Smooth muscle cell (in vitro differentiated cells): ENCODE data around the gene COG4. TPM values are rescaled to one million over a fixed set of nuclear protein-coding genes. Genes with fewer than 3 reads are reported as not detected.

Experiments
- DNase-seq: peaks from one replicate; lab custom pipeline; 2025; ENCODE audit not compliant: unreplicated experiment; lab: John Stamatoyannopoulos, UW
- H2AFZ ChIP-seq: fragments of 200-600 bp; sonication (generic); 2 replicates; pipeline ENCODE4 v1.6.0; 2016; ENCODE audit warnings: antibody characterized with exemption, low read depth, mild to moderate bottlenecking
- H3F3A ChIP-seq: fragments of 200-600 bp; sonication (generic); 2 replicates; pipeline ENCODE4 v1.6.0; 2017; ENCODE audit warnings: antibody characterized with exemption, low read depth
- H3K27ac ChIP-seq: fragments of 200-600 bp; sonication (generic); 2 replicates; pipeline ENCODE4 v1.5.1; 2016; ENCODE audit warnings: low read depth, mild to moderate bottlenecking
- H3K27me3 ChIP-seq: fragments of 200-600 bp; sonication (generic); 2 replicates; pipeline ENCODE4 v1.6.1; 2016; ENCODE audit warnings: low read depth, mild to moderate bottlenecking
- H3K36me3 ChIP-seq: fragments of 200-600 bp; sonication (generic); 2 replicates; pipeline ENCODE4 v1.5.1; 2016; ENCODE audit warnings: low read depth
- H3K4me1 ChIP-seq: fragments of 200-600 bp; sonication (generic); 2 replicates; pipeline ENCODE4 v1.5.1; 2016; ENCODE audit warnings: low read depth
- H3K4me2 ChIP-seq: fragments of 200-600 bp; sonication (generic); 2 replicates; pipeline ENCODE4 v1.6.0; 2016; ENCODE audit warnings: mild to moderate bottlenecking
- H3K4me3 ChIP-seq: fragments of 200-600 bp; sonication (generic); 2 replicates; pipeline ENCODE4 v1.5.1; 2016; ENCODE audit warnings: mild to moderate bottlenecking
- H3K79me2 ChIP-seq: fragments of 200-600 bp; sonication (generic); 2 replicates; pipeline ENCODE4 v1.6.0; 2016; ENCODE audit warnings: low read depth, mild to moderate bottlenecking
- H3K9ac ChIP-seq: fragments of 200-600 bp; sonication (generic); 2 replicates; pipeline ENCODE4 v1.6.0; 2016; ENCODE audit warnings: low read depth
- H3K9me3 ChIP-seq: fragments of 200-600 bp; sonication (generic); replicated peaks from 2 replicates; pipeline ENCODE4 v1.5.1; 2016; ENCODE audit warnings: low read depth
- H4K20me1 ChIP-seq: fragments of 200-600 bp; sonication (generic); 2 replicates; pipeline ENCODE4 v1.6.0; 2016; ENCODE audit warnings: low read depth
- WGBS: methylation state at CpG from one replicate; pipeline ENCODE4 v1.1.7; 2016; ENCODE audit warnings: low lambda C conversion rate; 5-methylcytosine and 5-hydroxymethylcytosine counted together
- polyA plus RNA-seq: library from polyadenylated mRNA; unstranded; fragments of >200 nt; fragmentation: Nextera tagmentation; extraction: Ambion mirVana; gene quantifications from 2 replicates; pipeline ENCODE4 v1.2.1, GENCODE V29; 2016
- total RNA-seq: library from RNA; depleted of rRNA; stranded (reverse); fragments of >200 nt; gene quantifications from 2 replicates; pipeline ENCODE4 v1.2.3, GENCODE V29; 2014
- TF ChIP-seq, protein P1 (sequence below): fragments of 200-600 bp; sonication (generic); IDR thresholded peaks from 2 replicates; pipeline ENCODE4 v1.5.1; 2017; ENCODE audit warnings: borderline replicate concordance, mild to moderate bottlenecking, antibody characterized with exemption; ENCODE audit not compliant: insufficient read depth, poor library complexity, severe bottlenecking

COG4 gene
- total and polyA plus RNA-seq, 2 experiments from 2014 or later, result 49.4 to 61.9 TPM

DNA sequence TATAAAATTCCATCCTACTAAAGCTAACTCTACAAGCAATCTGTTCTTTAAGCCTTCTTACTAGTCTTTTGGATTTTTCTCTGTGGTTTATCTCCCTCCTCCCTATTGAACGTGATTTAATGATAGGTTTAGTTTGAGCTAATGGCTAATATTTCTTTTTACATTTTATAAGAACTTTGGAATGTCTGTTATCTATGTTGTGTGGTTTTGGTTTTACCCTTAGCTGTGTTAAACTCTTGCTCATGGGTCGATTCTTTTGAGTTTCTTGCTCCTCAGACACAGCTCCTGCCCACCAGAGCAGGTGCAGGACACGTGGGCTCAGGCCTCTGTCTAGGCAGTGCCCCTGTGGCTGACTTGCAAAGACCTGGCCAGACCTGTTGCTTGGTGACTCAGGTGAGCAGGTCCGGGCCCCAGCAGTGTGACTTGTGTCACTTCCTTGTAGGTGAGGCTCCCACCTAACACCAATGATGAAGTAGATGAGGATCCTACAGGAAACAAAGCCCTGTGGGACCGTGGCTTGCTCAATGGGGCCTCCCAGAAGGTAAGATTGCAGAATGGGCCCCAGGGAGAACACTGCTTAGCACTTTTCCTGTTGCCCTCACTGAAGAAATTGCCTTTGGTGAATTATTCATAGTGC lies 45.4 kb upstream of the COG4 start:
- 59% methylated on average over 5 of the region's 5 CpGs for WGBS
- Histone ChIP-seq H3F3A (peaks cover 22% of the 10 kb centered on the region), H3K9ac (no peak overlapping the region), H3K4me1 (peaks cover 5% of the 10 kb centered on the region), H4K20me1 (peaks cover 85% of the 10 kb centered on the region), H3K79me2 (peaks cover 5% of the 10 kb centered on the region), H3K4me3 (no peak overlapping the region), H3K27me3 (no peaks in the 10 kb centered on the region), H3K4me2 (no peak overlapping the region), H3K36me3 (peaks cover 34% of the 10 kb centered on the region), H3K27ac (peak overlapping the region; percentile 47), H2AFZ (no peak overlapping the region), H3K9me3 (no peaks in the 10 kb centered on the region)
- DNase-seq, result no peak
- TF ChIP-seq, protein P1, sequence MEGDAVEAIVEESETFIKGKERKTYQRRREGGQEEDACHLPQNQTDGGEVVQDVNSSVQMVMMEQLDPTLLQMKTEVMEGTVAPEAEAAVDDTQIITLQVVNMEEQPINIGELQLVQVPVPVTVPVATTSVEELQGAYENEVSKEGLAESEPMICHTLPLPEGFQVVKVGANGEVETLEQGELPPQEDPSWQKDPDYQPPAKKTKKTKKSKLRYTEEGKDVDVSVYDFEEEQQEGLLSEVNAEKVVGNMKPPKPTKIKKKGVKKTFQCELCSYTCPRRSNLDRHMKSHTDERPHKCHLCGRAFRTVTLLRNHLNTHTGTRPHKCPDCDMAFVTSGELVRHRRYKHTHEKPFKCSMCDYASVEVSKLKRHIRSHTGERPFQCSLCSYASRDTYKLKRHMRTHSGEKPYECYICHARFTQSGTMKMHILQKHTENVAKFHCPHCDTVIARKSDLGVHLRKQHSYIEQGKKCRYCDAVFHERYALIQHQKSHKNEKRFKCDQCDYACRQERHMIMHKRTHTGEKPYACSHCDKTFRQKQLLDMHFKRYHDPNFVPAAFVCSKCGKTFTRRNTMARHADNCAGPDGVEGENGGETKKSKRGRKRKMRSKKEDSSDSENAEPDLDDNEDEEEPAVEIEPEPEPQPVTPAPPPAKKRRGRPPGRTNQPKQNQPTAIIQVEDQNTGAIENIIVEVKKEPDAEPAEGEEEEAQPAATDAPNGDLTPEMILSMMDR, result no peak

GRCh38 chr16:70565053-70565452 lies 41.7 kb upstream of the COG4 start:
- H4K20me1 ChIP-seq, result peaks cover 75% of the 10 kb centered on the region
- no peaks in the 10 kb centered on the region for H3K27me3 ChIP-seq
- no peak overlapping the region for H2AFZ ChIP-seq
- H3K36me3 ChIP-seq, result peaks cover 41% of the 10 kb centered on the region
- no peaks in the 10 kb centered on the region for H3K4me1 ChIP-seq
- H3K27ac ChIP-seq, result no peak overlapping the region
- H3F3A ChIP-seq, result peaks cover 9% of the 10 kb centered on the region
- H3K4me2 ChIP-seq, result no peak overlapping the region
- TF ChIP-seq, protein P1, result no peak
- H3K79me2 ChIP-seq, result peaks cover 8% of the 10 kb centered on the region
- no peak overlapping the region for H3K9ac ChIP-seq
- WGBS, result 94% methylated on average over 4 of the region's 4 CpGs
- no peaks in the 10 kb centered on the region for H3K9me3 ChIP-seq
- DNase-seq, result no peak
- H3K4me3 ChIP-seq, result no peak overlapping the region

DNA sequence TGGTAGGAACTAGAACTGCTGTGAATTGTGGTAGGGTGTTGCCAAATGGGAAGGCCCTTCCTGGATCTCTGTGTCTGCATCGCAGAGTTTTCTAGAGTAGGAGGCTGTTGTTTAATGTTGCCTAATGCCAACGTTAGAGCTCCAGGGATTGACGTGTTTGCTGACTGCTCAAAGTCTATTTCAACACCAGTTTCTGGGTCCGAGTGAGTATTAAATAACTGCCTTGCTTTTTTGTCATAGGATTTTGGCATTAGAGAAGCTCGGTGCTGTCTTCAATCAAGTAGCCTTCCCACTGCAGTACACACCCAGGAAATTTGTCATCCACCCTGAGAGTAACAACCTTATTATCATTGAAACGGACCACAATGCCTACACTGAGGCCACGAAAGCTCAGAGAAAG lies 40.3 kb upstream of the COG4 start:
- no peak overlapping the region for H2AFZ ChIP-seq
- no peaks in the 10 kb centered on the region for H3K27me3 ChIP-seq
- TF ChIP-seq, protein P1, result no peak
- WGBS, result 74% methylated on average over 7 of the region's 7 CpGs
- no peak overlapping the region for H3K9ac ChIP-seq
- H3K4me1 ChIP-seq, result no peaks in the 10 kb centered on the region
- no peak overlapping the region for H3K4me2 ChIP-seq
- H3K36me3 ChIP-seq, result peaks cover 41% of the 10 kb centered on the region
- H3K9me3 ChIP-seq, result no peaks in the 10 kb centered on the region
- no peak overlapping the region for H3K4me3 ChIP-seq
- H3K79me2 ChIP-seq, result peaks cover 9% of the 10 kb centered on the region
- no peak for DNase-seq
- H3F3A ChIP-seq, result no peaks in the 10 kb centered on the region
- H4K20me1 ChIP-seq, result peaks cover 70% of the 10 kb centered on the region
- no peak overlapping the region for H3K27ac ChIP-seq

DNA sequence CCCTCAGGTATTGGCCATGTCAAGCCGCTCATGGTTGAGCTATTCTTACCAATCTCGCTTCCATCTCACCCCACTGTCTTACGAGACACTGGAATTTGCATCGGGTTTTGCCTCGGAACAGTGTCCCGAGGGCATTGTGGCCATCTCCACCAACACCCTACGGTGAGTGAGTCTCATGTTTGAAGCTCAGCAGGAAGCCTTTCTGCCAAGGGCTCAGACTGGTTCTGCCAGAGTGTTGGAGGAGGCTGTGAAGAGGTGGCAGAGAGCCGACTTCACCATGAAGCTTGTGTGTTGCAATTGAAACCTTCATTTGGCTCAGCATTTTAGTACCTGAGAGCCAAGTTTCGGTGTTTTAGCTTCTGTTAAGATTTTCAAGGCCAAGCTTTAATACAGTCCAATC lies 38.3 kb upstream of the COG4 start:
- H4K20me1 ChIP-seq, result peaks cover 72% of the 10 kb centered on the region
- no peak overlapping the region for H3K4me3 ChIP-seq
- no peak overlapping the region for H2AFZ ChIP-seq
- TF ChIP-seq, protein P1, result no peak
- H3K9me3 ChIP-seq, result no peaks in the 10 kb centered on the region
- no peak overlapping the region for H3K9ac ChIP-seq
- H3K4me1 ChIP-seq, result no peaks in the 10 kb centered on the region
- H3K27ac ChIP-seq, result no peak overlapping the region
- no peaks in the 10 kb centered on the region for H3K27me3 ChIP-seq
- peaks cover 3% of the 10 kb centered on the region for H3F3A ChIP-seq
- H3K36me3 ChIP-seq, result peaks cover 57% of the 10 kb centered on the region
- no peak overlapping the region for H3K4me2 ChIP-seq
- DNase-seq, result no peak
- 95% methylated on average over 9 of the region's 9 CpGs for WGBS
- H3K79me2 ChIP-seq, result peaks cover 27% of the 10 kb centered on the region
